Measurements from ENCODE around the gene DRG2.

Gene DRG2

GRCh38 chr17:18138065-18138749 is 50.5 kb downstream of the DRG2 start:
- Mint-ChIP-seq H3K27ac (no peak overlapping the region), H3K27me3 (peaks cover 23% of the 10 kb centered on the region), H3K4me3 (no peak overlapping the region), H3K4me1 (ENCODE audit: low read depth) (peaks cover 8% of the 10 kb centered on the region), H3K9me3 (no peaks in the 10 kb centered on the region), H3K36me3 (ENCODE audit: low read depth) (no peaks in the 10 kb centered on the region)
- intact Hi-C loops (cut with micrococcal nuclease): no loop called here

- Mint-ChIP-seq H3K36me3 (ENCODE audit: low read depth) (no peaks in the 10 kb centered on the region), H3K4me1 (ENCODE audit: low read depth) (peaks cover 10% of the 10 kb centered on the region)
Measured at GRCh38 chr17:18139092-18139491, 51.3 kb downstream of the DRG2 start.

DNA sequence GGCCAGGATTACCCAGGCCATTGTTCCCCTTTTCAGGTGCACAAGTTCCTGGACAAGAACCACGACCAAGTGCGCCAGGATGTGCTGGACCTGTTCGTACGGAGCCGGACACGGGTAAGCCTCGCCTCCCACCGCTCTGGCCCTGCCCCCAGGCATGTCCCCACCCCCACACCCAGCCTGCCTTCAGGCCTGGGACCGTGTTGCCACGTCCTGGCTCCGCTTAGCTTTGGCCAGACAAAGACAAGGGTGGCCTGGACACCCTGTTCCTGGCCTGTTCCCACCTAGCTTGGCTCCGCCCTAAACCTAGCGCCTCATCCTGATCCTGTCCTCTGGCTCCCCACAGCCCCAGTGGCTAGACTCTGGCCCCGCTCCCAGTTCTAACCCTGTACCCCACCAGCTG is 51.8 kb downstream of the DRG2 start:
- Mint-ChIP-seq H3K4me3 (no peak overlapping the region), H3K9me3 (no peaks in the 10 kb centered on the region), H3K36me3 (ENCODE audit: low read depth) (no peaks in the 10 kb centered on the region), H3K4me1 (ENCODE audit: low read depth) (peaks cover 10% of the 10 kb centered on the region), H3K27ac (no peak overlapping the region), H3K27me3 (peaks cover 29% of the 10 kb centered on the region)
- intact Hi-C loops (cut with micrococcal nuclease): no loop called here

More at GRCh38 chr17:18139092-18139491, 51.3 kb downstream of the DRG2 start:
- intact Hi-C loops (cut with micrococcal nuclease): no loop called here
- H3K27ac Mint-ChIP-seq: no peak overlapping the region
- H3K27me3 Mint-ChIP-seq: peaks cover 28% of the 10 kb centered on the region
- H3K4me3 Mint-ChIP-seq: no peak overlapping the region
- H3K9me3 Mint-ChIP-seq: no peaks in the 10 kb centered on the region

GRCh38 chr17:18139949-18140348 is 52.2 kb downstream of the DRG2 start:
- Mint-ChIP-seq H3K4me3 (no peak overlapping the region), H3K36me3 (ENCODE audit: low read depth) (no peaks in the 10 kb centered on the region), H3K27ac (no peak overlapping the region), H3K27me3 (peaks cover 29% of the 10 kb centered on the region), H3K9me3 (no peaks in the 10 kb centered on the region), H3K4me1 (ENCODE audit: low read depth) (peaks cover 15% of the 10 kb centered on the region)
- intact Hi-C loops (cut with micrococcal nuclease): loop anchor here (5.0 kb wide), 1 partner anchor 47 kb away; no protein-coding TSS in a partner anchor

GRCh38 chr17:18140648-18141047 is 52.9 kb downstream of the DRG2 start:
- Mint-ChIP-seq H3K27me3 (peaks cover 30% of the 10 kb centered on the region), H3K4me1 (ENCODE audit: low read depth) (peaks cover 17% of the 10 kb centered on the region), H3K36me3 (ENCODE audit: low read depth) (no peaks in the 10 kb centered on the region), H3K4me3 (no peak overlapping the region), H3K27ac (no peak overlapping the region), H3K9me3 (no peaks in the 10 kb centered on the region)
- intact Hi-C loops (cut with micrococcal nuclease): loop anchor here (5.0 kb wide), 1 partner anchor 47 kb away; no protein-coding TSS in a partner anchor

- H3K36me3 Mint-ChIP-seq (ENCODE audit: low read depth): no peaks in the 10 kb centered on the region
- intact Hi-C loops (cut with micrococcal nuclease): loop anchor here (5.0 kb wide), 1 partner anchor 46 kb away; no protein-coding TSS in a partner anchor
- peaks cover 33% of the 10 kb centered on the region for H3K27me3 Mint-ChIP-seq
- no peaks in the 10 kb centered on the region for H3K9me3 Mint-ChIP-seq
- no peak overlapping the region for H3K27ac Mint-ChIP-seq
- H3K4me1 Mint-ChIP-seq (ENCODE audit: low read depth): peaks cover 13% of the 10 kb centered on the region
- no peak overlapping the region for H3K4me3 Mint-ChIP-seq
Measured at GRCh38 chr17:18141210-18141803, 53.6 kb downstream of the DRG2 start.

DNA sequence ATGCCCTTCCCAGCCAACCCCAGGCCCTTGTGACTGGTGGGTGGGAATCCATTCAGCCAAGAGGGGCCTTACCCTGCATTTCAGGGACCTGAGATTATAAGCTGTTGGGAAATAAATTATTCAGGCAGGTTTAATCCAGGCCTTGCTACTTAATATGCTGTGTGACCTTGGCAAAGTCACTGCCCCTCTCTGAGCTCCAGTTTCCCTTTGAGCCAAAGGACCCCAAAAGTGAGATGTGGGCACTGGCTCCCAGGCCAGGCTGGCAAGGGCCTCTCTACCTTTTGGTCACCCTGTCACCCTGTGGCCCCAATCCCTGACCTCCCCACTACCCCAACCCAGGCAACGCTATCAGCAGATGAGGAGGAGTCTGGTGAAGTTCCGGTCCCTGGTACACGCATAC is 54.7 kb downstream of the DRG2 start:
- intact Hi-C loops (cut with micrococcal nuclease): loop anchor here (5.0 kb wide), 1 partner anchor 45 kb away; no protein-coding TSS in a partner anchor
- H3K27me3 Mint-ChIP-seq: peaks cover 29% of the 10 kb centered on the region

GRCh38 chr17:18143044-18143936 is 55.5 kb downstream of the DRG2 start:
- Mint-ChIP-seq H3K9me3 (no peaks in the 10 kb centered on the region), H3K27ac (no peak overlapping the region), H3K27me3 (peaks cover 28% of the 10 kb centered on the region), H3K4me1 (ENCODE audit: low read depth) (peaks cover 13% of the 10 kb centered on the region), H3K36me3 (ENCODE audit: low read depth) (no peaks in the 10 kb centered on the region), H3K4me3 (no peak overlapping the region)
- intact Hi-C loops (cut with micrococcal nuclease): loop anchor here (5.0 kb wide), 1 partner anchor 44 kb away; no protein-coding TSS in a partner anchor

More for the DNA sequence above, 54.7 kb downstream of the DRG2 start:
- no peak overlapping the region for H3K27ac Mint-ChIP-seq
- peaks cover 13% of the 10 kb centered on the region for H3K4me1 Mint-ChIP-seq (ENCODE audit: low read depth)
- no peaks in the 10 kb centered on the region for H3K36me3 Mint-ChIP-seq (ENCODE audit: low read depth)
- H3K9me3 Mint-ChIP-seq: no peaks in the 10 kb centered on the region
- no peak overlapping the region for H3K4me3 Mint-ChIP-seq

GRCh38 chr17:18144261-18144660 is 56.5 kb downstream of the DRG2 start:
- H3K36me3 Mint-ChIP-seq (ENCODE audit: low read depth): no peaks in the 10 kb centered on the region
- H3K27me3 Mint-ChIP-seq: peaks cover 28% of the 10 kb centered on the region
- H3K9me3 Mint-ChIP-seq: no peaks in the 10 kb centered on the region
- intact Hi-C loops (cut with micrococcal nuclease): loop anchor here (5.0 kb wide), 1 partner anchor 43 kb away; no protein-coding TSS in a partner anchor
- no peak overlapping the region for H3K4me3 Mint-ChIP-seq
- H3K27ac Mint-ChIP-seq: no peak overlapping the region
- peaks cover 13% of the 10 kb centered on the region for H3K4me1 Mint-ChIP-seq (ENCODE audit: low read depth)

DNA sequence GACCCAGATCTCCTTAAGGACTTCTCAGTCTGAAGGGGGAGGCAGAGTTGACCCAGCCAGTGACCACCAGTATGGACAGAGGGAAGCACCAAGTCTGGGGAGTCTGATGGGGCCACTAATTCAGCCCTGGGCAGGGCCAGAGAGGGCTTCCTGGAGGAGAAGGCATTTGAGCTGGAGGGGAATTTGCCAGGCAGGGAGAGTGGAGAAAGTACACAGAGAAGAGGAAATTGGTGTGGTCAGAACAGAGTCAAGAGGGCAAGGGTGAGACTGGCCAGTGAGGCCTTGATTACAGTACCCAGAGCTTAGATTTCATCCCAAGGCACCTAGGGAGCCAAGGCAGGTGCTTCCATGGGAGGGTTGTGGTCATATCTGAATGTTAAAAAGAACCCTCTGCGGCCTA is 57.1 kb downstream of the DRG2 start:
- Mint-ChIP-seq H3K27me3 (peaks cover 25% of the 10 kb centered on the region), H3K9me3 (no peaks in the 10 kb centered on the region), H3K4me3 (no peak overlapping the region), H3K27ac (peak overlapping the region; percentile 20), H3K4me1 (ENCODE audit: low read depth) (peaks cover 13% of the 10 kb centered on the region), H3K36me3 (ENCODE audit: low read depth) (no peaks in the 10 kb centered on the region)
- intact Hi-C loops (cut with micrococcal nuclease): loop anchor here (5.0 kb wide), 1 partner anchor 42 kb away; no protein-coding TSS in a partner anchor

- peaks cover 20% of the 10 kb centered on the region for H3K27me3 Mint-ChIP-seq
- no peak overlapping the region for H3K27ac Mint-ChIP-seq
- H3K4me3 Mint-ChIP-seq: no peak overlapping the region
- H3K9me3 Mint-ChIP-seq: no peaks in the 10 kb centered on the region
- H3K36me3 Mint-ChIP-seq (ENCODE audit: low read depth): no peaks in the 10 kb centered on the region
- peaks cover 14% of the 10 kb centered on the region for H3K4me1 Mint-ChIP-seq (ENCODE audit: low read depth)
- intact Hi-C loops (cut with micrococcal nuclease): no loop called here
Measured at GRCh38 chr17:18145811-18146210, 58.1 kb downstream of the DRG2 start.

- Mint-ChIP-seq H3K27me3 (peaks cover 18% of the 10 kb centered on the region), H3K4me3 (no peak overlapping the region), H3K27ac (no peak overlapping the region), H3K36me3 (ENCODE audit: low read depth) (no peaks in the 10 kb centered on the region), H3K4me1 (ENCODE audit: low read depth) (peaks cover 19% of the 10 kb centered on the region), H3K9me3 (no peaks in the 10 kb centered on the region)
- intact Hi-C loops (cut with micrococcal nuclease): no loop called here
Measured at GRCh38 chr17:18146259-18146658, 58.5 kb downstream of the DRG2 start.

- Mint-ChIP-seq H3K27ac (no peak overlapping the region), H3K4me3 (no peak overlapping the region), H3K9me3 (no peaks in the 10 kb centered on the region), H3K27me3 (peaks cover 18% of the 10 kb centered on the region), H3K36me3 (ENCODE audit: low read depth) (no peaks in the 10 kb centered on the region), H3K4me1 (ENCODE audit: low read depth) (peaks cover 19% of the 10 kb centered on the region)
- intact Hi-C loops (cut with micrococcal nuclease): no loop called here
Measured at GRCh38 chr17:18146980-18147379, 59.2 kb downstream of the DRG2 start.

GRCh38 chr17:18148586-18148985 is 60.8 kb downstream of the DRG2 start:
- Mint-ChIP-seq H3K36me3 (ENCODE audit: low read depth) (no peaks in the 10 kb centered on the region), H3K27me3 (peaks cover 7% of the 10 kb centered on the region), H3K9me3 (no peaks in the 10 kb centered on the region), H3K4me1 (ENCODE audit: low read depth) (peaks cover 21% of the 10 kb centered on the region), H3K27ac (no peak overlapping the region), H3K4me3 (no peak overlapping the region)
- intact Hi-C loops (cut with micrococcal nuclease): no loop called here

Data from dendritic cell treated with granulocyte-macrophage colony-stimulating factor and Interleukin-4, amounts not matched to agents 40 ng/mL and 50 ng/mL, for 4 days (primary cell).